SK-N-DZ (cell line): Measurements from ENCODE around the gene RETSAT.
"Not testable (repeated sequence)": the region's sequence is repeated elsewhere in the genome, so short reads cannot be mapped to it uniquely, and the experiment has no call there.

ENCODE experiments used
- DNase-seq: peaks from one replicate; pipeline ENCODE4 v3.0.0-alpha.2; 2015; ENCODE audit warnings: low spot score

The RETSAT gene

GRCh38 chr2:85380048-85380447, 25.7 kb upstream of the RETSAT start:
- no peak for DNase-seq

GRCh38 chr2:85378257-85378656, 23.9 kb upstream of the RETSAT start:
- no peak for DNase-seq

GRCh38 chr2:85377083-85377482, 22.8 kb upstream of the RETSAT start:
- no peak for DNase-seq

- no peak for DNase-seq
Observed at GRCh38 chr2:85376291-85377065, 22.1 kb upstream of the RETSAT start.

- DNase-seq: no peak
Observed at GRCh38 chr2:85371045-85371444, 16.7 kb upstream of the RETSAT start.

GRCh38 chr2:85369500-85369899, 15.2 kb upstream of the RETSAT start:
- no peak for DNase-seq

- no peak for DNase-seq
Observed at GRCh38 chr2:85368921-85369320, 14.6 kb upstream of the RETSAT start.

- DNase-seq: no peak
Observed at GRCh38 chr2:85367180-85367579, 12.9 kb upstream of the RETSAT start.

GRCh38 chr2:85362653-85363387, 8.5 kb upstream of the RETSAT start:
- DNase-seq: not testable (repeated sequence)

GRCh38 chr2:85357736-85358135, 3.4 kb upstream of the RETSAT start:
- DNase-seq: no peak

GRCh38 chr2:85356186-85356585, 1.9 kb upstream of the RETSAT start:
- no peak for DNase-seq

GRCh38 chr2:85355521-85355920, 1.2 kb upstream of the RETSAT start:
- DNase-seq: no peak

- DNase-seq: no peak
Observed at GRCh38 chr2:85355073-85355410, 714 bp upstream of the RETSAT start.

- DNase-seq: no peak
Observed at GRCh38 chr2:85353876-85354285, 447 bp downstream of the RETSAT start.

- no peak for DNase-seq
Observed at GRCh38 chr2:85347599-85347998, 6.7 kb downstream of the RETSAT start.

- DNase-seq: no peak
Observed at GRCh38 chr2:85344356-85344954, 9.9 kb downstream of the RETSAT start.

GRCh38 chr2:85343207-85343895, 11.0 kb downstream of the RETSAT start:
- DNase-seq: not testable (repeated sequence)

- no peak for DNase-seq
Observed at GRCh38 chr2:85342156-85342555, 12.2 kb downstream of the RETSAT start.

GRCh38 chr2:85341269-85342029, 12.9 kb downstream of the RETSAT start:
- no peak for DNase-seq

- no peak for DNase-seq
Observed at GRCh38 chr2:85340034-85340892, 14.1 kb downstream of the RETSAT start.
